Mucosa of descending colon (tissue), 3 donors: Measurements from ENCODE around the gene ASTN2. TPM values are rescaled to one million over a fixed set of nuclear protein-coding genes. Genes with fewer than 3 reads are reported as not detected.

Source experiments
- ATAC-seq: fragments of 200-7000 bp; cut with Tn5 transposase; one replicate; pipeline ENCODE4 v1.9.1; 2020; ENCODE audit warnings: mild to moderate bottlenecking, moderate library complexity
- DNase-seq, 3 donors: peaks; one replicate each; pipeline ENCODE4 v3.0.0-alpha.2; 2020
- H3K36me3 ChIP-seq: fragments of 200-600 bp; one replicate; pipeline ENCODE4 v1.8.0; 2021; ENCODE audit warnings: low read depth, mild to moderate bottlenecking
- H3K4me1 ChIP-seq: fragments of 200-600 bp; one replicate; pipeline ENCODE4 v1.8.0; 2021; ENCODE audit warnings: low read depth, mild to moderate bottlenecking
- H3K4me3 ChIP-seq: fragments of 200-600 bp; one replicate; pipeline ENCODE4 v1.8.0; 2021; ENCODE audit warnings: mild to moderate bottlenecking
- H3K9me3 ChIP-seq: fragments of 200-600 bp; one replicate; pipeline ENCODE4 v1.8.0; 2021; ENCODE audit warnings: mild to moderate bottlenecking
- intact Hi-C, 2 donors: fragments of 100-400 bp; cut with DNase I in 1 of 2; cut with micrococcal nuclease in 1 of 2; formaldehyde crosslinking; loops; one replicate each; pipeline versions ENCODE4 v1.11.0 to v1.11.1; 2022; cut with DNase I, micrococcal nuclease
- total RNA-seq, 3 donors: library from RNA; stranded (reverse); fragmentation: NEBNext Ultra II Directional in 2 of 3; extraction: Animal tissue kit (Norgen Biotek cat#: 25700) in 2 of 3; gene quantifications; one replicate each; pipeline versions ENCODE4 v1.2.1 to v1.2.4, GENCODE V29; 2021 to 2023
- TF ChIP-seq, protein P1 (sequence below): fragments of 200-600 bp; IDR thresholded peaks from one replicate; pipeline ENCODE4 v1.8.0; 2022; ENCODE audit warnings: antibody characterized with exemption, mild to moderate bottlenecking
- donor health status: DM: no; HTN: no; CAD: no; lungs with moderate emphysema.
- donor health status: DM: no; HTN: no; CAD: no.
- donor health status: DM: no; HTN: yes; CAD: no.

ASTN2 gene
- total RNA-seq, 3 donors from 2014 or later, result 3.5 to 6.1 (median 5.4) TPM

GRCh38 chr9:116394070-116394469 is 1020.8 kb downstream of the ASTN2 start:
- DNase-seq (no peak), ATAC-seq (no peak)
- Histone ChIP-seq H3K4me1 (no peaks in the 10 kb centered on the region), H3K4me3 (no peak overlapping the region), H3K36me3 (no peaks in the 10 kb centered on the region), H3K9me3 (no peaks in the 10 kb centered on the region)
- TF ChIP-seq, protein P1, sequence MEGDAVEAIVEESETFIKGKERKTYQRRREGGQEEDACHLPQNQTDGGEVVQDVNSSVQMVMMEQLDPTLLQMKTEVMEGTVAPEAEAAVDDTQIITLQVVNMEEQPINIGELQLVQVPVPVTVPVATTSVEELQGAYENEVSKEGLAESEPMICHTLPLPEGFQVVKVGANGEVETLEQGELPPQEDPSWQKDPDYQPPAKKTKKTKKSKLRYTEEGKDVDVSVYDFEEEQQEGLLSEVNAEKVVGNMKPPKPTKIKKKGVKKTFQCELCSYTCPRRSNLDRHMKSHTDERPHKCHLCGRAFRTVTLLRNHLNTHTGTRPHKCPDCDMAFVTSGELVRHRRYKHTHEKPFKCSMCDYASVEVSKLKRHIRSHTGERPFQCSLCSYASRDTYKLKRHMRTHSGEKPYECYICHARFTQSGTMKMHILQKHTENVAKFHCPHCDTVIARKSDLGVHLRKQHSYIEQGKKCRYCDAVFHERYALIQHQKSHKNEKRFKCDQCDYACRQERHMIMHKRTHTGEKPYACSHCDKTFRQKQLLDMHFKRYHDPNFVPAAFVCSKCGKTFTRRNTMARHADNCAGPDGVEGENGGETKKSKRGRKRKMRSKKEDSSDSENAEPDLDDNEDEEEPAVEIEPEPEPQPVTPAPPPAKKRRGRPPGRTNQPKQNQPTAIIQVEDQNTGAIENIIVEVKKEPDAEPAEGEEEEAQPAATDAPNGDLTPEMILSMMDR, result no peak
- intact Hi-C loops, result no loop called here

DNA sequence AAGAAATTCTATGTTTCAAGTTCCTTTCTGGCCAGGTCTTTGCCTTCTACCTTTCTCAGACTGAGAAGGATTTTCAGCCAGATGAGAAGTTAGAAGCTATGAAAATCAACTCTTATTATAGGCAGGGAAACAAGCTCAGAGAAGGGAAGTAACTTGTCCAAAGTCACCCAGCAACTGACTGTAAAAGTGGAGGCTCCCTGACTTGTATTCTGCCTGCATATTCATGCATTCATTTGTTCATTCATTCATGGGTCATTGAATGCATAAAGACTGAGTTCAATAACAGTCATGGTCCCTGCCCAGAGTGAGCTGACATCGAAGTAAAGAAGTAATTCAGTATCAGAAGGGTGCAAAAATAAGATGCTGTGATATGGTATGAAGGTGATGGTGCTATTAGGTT is 1021.7 kb downstream of the ASTN2 start:
- intact Hi-C loops, result no loop called here

GRCh38 chr9:116391306-116391900 is 1023.5 kb downstream of the ASTN2 start:
- H3K36me3 ChIP-seq, result no peaks in the 10 kb centered on the region
- H3K9me3 ChIP-seq, result no peaks in the 10 kb centered on the region
- no peak overlapping the region for H3K4me3 ChIP-seq
- no peaks in the 10 kb centered on the region for H3K4me1 ChIP-seq
- DNase-seq, result no peak
- ATAC-seq, result no peak
- intact Hi-C loops, result no loop called here
- TF ChIP-seq, protein P1, result no peak

More for the DNA sequence above, 1021.7 kb downstream of the ASTN2 start:
- no peak for DNase-seq
- TF ChIP-seq, protein P1, result no peak
- ATAC-seq, result no peak
- Histone ChIP-seq H3K36me3 (no peaks in the 10 kb centered on the region), H3K4me3 (no peak overlapping the region), H3K9me3 (no peaks in the 10 kb centered on the region), H3K4me1 (no peaks in the 10 kb centered on the region)

DNA sequence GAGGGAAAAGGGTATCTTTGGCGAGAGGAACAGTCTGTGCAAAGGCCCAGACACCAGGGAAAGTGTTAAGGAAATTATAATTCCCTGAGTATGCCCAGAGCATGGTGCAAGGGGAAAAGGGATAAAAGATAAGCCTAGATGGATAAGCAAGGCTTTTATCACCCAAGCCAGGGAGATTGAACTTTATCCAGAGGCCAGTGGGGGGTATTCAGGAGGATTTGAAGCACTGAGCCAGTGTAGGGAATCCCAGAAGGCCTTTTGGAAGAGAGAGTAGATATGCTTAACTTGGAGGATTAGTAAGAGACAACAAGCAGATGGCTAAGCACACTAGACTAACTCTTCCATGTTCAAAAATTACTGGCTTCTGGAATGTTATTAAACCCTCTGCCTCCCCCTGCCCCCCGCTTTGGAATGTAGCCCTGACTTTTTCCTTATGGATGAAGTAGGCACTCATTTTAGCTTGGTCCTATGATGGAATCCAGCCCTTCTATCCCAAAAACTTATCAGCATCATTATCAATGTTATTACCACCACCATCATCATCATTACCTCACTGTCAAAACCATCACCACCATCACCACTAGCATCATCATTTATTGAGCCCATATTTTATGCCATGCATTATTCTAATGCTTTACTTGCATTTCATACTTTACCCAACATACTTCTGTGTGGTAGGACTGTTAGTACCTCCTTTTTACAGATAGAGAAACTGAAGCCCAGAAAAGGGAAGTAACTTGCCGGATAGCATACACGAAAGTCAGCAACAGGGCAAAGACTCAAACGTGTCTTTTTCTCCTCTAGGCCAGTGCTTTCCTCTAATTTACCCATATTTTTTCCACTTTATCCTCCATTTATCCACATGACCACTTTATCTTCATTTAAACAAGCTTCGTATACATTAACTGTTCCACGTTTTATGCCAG is 1024.3 kb downstream of the ASTN2 start:
- intact Hi-C loops, result no loop called here
- TF ChIP-seq, protein P1, result no peak
- H3K36me3 ChIP-seq, result no peaks in the 10 kb centered on the region
- no peak overlapping the region for H3K4me3 ChIP-seq
- ATAC-seq (no peak), DNase-seq (no peak)
- no peaks in the 10 kb centered on the region for H3K4me1 ChIP-seq
- H3K9me3 ChIP-seq, result no peaks in the 10 kb centered on the region

DNA sequence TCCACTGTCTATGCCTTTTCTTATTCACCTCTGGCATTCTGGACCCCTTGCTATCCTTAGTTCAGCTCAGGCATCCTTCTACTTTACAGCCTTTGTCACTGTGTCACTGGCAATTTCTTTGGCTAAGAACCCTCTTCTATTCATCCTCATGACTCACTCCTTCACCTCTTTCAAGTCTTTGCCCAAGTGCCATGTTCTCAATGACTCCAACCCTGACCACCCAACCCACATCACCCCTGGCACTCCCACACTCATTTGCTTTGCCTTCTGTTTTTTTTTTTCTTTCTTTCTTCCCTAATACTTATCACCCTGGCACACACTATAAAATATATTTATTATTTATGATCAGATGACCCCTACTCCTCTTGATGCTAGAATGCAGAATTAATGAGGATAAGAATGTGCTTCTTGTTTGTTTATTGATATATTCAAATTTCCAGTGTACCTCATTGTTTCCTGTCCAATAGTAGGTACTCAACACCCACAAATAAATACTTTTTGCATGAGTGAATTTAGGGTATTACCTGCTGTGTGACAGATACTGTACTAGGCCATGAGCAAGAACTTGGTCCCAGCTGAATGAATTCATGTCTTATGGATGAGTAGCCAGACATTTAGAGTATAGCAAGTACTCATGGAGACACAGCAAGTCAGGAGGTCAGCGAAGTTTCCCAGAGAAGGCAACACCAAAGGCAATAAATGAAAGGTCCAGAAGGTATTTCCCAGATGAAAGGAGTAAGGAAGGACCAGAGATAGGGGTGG is 1025.1 kb downstream of the ASTN2 start:
- Histone ChIP-seq H3K9me3 (no peaks in the 10 kb centered on the region), H3K36me3 (no peaks in the 10 kb centered on the region), H3K4me3 (no peak overlapping the region), H3K4me1 (no peaks in the 10 kb centered on the region)
- DNase-seq (no peak), ATAC-seq (no peak)
- intact Hi-C loops, result no loop called here
- TF ChIP-seq, protein P1, result no peak
